Measurements from ENCODE around the gene GNPTG.

GNPTG gene

GRCh38 chr16:1397779-1398178, 46.0 kb downstream of the GNPTG start:
- DNase-seq = no peak

DNA sequence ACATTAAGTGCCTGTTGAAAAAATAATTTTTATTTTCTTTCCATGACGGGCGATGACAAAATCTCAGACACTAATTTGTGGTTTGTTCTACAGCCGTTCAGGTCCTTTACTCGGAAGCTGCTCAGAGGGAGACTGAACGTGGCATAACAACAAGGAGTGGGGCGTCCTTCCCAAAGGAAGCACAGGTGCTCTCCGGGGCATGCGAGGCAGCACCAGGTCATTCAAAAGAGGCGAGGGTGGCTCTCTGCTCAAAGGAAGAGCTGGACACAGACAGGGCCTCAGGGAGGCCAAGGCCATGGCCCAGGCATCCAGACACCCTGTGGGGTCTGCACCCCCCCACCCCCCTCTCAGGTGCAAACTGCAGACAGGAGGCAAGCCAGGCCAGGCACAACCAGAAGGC, 46.6 kb downstream of the GNPTG start:
- no peak for DNase-seq

DNA sequence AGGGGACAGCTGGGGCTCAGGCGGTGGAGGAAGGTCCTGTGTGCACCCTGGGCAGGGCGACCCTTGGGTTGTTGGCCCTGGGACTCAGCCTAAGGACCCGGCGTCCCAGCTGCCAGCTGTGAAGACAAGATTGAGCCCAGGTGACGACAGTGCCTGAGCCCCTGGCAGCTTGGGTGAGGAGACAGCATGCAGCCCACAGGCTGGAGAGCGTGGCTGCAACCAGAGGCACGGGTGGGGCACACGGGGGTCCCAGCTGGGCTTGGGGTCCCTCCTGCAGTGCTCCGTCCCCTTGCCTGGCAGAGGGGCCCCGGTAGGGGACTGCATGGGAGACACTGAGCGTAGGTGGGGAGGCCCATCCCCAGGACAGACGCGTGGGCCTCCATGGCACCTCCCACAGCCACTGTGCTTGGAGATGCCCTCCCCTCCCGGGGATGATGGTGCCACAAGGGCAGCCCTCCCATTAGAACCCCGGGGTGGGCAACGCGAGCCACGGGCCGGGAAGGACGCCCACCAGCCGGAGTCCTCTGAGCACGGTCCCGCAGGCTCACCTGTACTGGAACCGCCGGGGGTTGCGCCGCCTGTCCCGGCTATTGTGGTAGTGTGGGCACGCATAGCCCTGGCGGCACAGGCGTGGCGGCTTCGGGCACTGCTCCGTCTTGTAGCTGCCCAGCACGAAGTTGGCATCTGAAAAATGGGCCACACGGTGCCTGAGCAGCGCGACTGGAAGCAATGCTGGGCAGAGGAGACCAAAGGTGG, 47.3 kb downstream of the GNPTG start:
- DNase-seq = no peak

DNA sequence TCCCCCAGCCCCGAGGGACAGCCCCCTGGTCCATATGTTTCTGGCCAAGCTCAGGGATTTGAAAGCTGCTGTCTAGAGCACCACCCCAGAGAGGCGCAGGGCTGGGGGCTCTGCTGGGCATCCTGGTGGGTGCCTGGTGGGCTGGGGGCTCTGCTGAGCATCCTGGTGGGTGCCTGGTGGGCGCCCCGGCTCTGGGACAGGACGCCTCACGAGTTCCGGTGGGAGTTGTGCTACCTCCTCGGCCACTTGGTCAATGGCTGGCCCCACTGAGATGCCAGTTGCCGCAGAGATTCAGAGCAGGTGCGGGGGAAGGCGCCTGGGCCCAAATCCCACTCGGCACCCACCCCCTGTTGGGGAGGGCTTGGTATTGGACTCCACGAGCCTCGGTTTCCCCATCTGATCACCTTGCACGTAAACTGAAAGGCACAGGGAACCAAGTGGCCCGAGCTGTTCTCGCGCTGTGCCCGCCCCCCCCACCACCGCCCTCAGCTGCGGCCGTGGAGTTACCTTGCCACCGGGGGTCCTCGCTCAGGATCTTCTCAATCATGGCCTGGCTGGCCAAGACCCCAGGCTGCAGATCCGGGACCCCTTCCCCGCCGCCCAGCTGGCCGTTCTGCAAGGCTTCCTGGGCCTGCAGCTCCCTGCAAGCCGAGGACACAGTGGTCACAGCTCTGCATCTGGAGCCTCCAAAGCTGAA, 49.5 kb downstream of the GNPTG start:
- DNase-seq = no peak

GRCh38 chr16:1401758-1402154, 50.0 kb downstream of the GNPTG start:
- DNase-seq = no peak

DNA sequence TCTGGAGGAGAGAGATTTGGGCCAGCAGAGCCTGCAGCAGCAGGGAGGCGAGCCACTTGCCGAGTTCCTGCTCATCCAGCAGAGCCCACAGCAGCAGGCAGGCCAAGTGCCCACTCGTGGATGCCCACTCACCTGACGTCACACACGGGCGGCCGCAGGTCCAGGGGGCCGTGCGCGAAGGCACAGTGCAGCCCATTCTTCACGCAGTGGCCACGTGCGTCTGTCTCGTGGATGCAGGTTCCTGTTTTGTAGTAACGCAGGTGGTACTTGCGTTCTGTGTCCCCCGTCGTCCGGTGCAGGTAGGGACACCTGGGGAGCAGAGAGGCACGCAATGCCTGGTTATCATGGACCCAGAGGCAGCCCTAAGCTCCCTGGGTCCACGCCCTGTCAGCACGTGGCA, 51.3 kb downstream of the GNPTG start:
- DNase-seq = no peak

- no peak for DNase-seq
Measured at GRCh38 chr16:1403733-1404132, 52.0 kb downstream of the GNPTG start.

DNA sequence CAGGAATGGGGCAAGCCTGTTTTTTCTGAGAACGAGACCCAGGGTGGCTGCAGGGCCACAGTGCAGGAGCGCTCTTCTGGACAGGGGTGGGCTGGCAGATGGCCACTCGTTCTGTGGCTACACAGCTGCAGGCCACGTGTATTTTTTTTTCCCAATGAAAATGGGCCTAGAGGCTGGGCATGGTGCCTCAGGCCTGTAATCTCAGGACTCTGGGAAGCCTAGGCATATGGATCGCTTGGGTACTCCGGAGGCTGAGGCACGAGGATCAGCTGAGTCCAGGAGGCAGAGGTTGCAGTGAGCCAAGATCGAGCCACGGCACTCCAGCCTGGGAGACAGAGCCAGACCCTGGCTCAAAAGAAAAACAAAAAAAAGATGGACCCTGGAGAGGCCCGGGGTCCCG, 56.0 kb downstream of the GNPTG start:
- no peak for DNase-seq

DNA sequence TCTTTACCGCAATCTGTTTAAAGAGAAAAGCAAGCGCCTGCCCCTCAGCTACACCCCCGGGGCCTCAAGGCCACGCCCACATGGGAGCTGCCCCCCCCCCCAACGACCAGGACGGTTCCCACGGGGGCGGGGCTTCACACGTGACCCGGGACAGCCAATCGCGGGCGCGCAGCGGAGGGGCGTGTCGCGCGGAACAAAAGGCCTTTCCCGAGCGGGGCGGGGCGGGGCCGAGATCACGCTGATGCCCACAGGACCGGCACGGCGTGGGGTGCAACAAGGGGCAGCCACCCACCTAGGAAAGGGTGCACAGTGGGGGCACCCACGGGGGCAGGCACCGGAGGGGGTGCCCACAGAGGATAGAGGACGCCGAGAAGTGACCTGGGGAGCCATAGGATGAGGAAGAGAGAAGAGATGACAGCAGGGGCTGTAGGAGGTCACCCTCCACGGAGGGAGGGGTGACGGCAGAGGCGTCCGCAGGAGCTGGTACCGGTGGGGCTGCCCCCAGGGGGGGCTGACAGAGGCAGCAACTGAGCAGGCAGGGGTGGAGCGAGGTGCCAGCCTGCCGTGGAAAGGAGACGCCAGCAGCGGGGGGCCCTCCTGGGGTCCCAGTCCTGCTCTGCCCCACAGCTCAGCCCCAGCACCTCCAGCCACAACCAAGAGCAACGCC, 56.6 kb downstream of the GNPTG start:
- peak; percentile 89 to 91 for DNase-seq

DNA sequence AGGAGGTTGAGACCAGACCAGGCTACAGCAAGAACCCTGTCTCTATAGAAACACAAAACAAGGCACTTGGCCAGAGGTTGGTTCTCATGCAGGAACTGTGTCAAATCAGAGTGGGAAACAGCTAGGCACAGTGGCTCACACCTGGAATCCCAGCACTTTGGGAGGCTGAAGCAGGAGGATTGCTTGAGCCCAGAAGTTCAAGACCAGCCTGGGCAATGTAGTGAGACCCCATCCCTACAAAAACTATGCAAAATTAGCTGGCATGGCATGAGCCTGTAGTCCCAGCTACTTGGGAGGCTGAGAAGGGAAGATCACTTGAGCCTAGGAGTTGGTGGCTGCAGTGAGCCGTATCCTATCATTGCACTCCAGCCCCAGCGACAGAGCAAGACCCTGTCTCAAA, 61.1 kb downstream of the GNPTG start:
- DNase-seq = no peak
